Erythroblast (primary cell): ENCODE results near the gene SSX2IP.

Source experiments
- GATA1 ChIP-seq: IDR thresholded peaks from 2 replicates; pipeline ENCODE4 v1.6.1; 2011; ENCODE audit warnings: low read depth, mild to moderate bottlenecking, control low read depth, low read length, moderate library complexity
- POLR2A ChIP-seq: IDR thresholded peaks from 2 replicates; pipeline ENCODE4 v1.6.1; 2011; ENCODE audit warnings: mild to moderate bottlenecking, low read length

DNA sequence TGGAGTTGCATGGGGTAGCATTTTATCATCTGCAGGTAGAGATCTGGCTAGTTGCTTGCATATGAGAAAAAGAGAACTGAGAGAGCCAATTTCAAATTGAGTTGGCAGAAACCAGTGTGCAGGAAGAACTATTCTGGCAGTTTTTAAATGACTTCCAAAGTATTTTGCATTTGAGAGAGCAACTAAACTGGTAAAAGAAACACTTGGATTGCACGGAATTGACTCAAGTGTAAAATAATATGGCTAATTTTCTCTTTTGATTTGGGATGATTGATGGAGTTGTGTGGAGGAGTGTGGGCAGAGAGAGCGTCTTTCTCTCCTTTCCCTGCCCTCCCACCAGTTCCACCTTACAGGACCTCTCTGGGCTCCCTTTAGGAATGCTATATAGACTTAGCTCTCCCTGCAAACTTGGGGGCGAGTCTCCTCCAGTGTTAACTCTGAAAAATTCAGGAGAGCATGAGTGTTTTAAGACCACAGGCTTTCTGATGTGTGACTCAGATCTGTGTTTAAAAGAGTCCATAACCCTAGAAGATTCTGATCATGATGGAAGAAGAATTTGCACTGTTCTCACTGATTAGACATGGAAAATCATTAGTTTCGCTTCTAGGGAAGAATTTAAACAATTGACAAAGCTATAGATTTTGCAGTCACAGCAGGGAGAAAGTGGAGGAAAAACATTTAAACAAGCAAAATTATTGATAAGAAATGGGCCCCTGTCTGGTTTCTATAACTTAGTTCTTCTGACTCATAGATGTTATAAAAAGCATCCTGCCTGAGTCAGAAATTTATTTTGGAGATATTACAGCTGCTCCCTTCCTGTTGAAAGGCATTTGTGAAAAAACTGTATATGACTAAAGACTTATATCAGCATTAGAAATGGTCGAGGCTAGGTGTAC is 91.2 kb downstream of the SSX2IP start:
- TF ChIP-seq POLR2A = no peak
- no peak for TF ChIP-seq GATA1
